ENCODE measurements around the gene FOXA1.

Gene FOXA1

DNA sequence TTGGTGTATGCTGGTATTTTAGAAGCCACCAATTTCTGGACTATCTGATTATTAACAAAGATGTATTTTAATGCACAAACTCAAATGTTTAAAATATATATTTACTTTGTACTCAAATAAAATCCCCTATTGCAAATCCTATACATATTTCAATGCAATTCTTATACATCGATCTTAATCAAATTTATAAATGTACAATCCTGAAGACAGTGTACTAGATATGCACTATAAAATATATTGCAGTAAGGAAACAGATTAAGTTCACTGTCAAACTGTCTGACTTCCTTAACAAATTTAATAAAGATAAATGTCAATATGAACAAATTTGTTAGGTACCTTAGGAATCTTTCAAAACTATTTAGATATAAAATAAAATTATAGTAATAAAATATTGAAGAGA, 43.9 kb downstream of the FOXA1 start:
- DNase-seq = no peak

GRCh38 chr14:37550511-37550910, 44.5 kb downstream of the FOXA1 start:
- no peak for DNase-seq

- no peak for DNase-seq
These were observed 48.2 kb downstream of the FOXA1 start for GRCh38 chr14:37546621-37547447.

DNA sequence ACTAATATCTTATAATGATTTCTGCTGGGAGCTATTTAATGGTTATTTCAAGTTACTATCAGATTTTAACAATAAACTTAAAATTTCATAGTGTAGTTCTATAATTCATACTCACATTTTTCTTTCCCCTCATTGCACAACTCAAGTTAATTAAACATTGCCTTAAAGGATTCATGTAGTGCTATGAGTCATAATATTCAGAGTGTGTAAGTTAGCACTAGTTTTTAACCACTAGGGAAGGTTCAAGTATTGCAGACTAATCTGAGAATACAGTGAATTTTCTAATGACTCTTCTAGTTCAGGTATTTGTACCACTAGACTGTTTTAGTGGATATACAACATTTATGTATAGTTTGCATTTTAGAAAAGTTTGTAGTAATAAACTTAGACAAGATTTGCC, 49.9 kb downstream of the FOXA1 start:
- no peak for DNase-seq

GRCh38 chr14:37544407-37544806, 50.6 kb downstream of the FOXA1 start:
- DNase-seq = no peak

GRCh38 chr14:37539992-37540391, 55.1 kb downstream of the FOXA1 start:
- DNase-seq = no peak
